Measurements from ENCODE around the gene SPATA13.

The SPATA13 gene

DNA sequence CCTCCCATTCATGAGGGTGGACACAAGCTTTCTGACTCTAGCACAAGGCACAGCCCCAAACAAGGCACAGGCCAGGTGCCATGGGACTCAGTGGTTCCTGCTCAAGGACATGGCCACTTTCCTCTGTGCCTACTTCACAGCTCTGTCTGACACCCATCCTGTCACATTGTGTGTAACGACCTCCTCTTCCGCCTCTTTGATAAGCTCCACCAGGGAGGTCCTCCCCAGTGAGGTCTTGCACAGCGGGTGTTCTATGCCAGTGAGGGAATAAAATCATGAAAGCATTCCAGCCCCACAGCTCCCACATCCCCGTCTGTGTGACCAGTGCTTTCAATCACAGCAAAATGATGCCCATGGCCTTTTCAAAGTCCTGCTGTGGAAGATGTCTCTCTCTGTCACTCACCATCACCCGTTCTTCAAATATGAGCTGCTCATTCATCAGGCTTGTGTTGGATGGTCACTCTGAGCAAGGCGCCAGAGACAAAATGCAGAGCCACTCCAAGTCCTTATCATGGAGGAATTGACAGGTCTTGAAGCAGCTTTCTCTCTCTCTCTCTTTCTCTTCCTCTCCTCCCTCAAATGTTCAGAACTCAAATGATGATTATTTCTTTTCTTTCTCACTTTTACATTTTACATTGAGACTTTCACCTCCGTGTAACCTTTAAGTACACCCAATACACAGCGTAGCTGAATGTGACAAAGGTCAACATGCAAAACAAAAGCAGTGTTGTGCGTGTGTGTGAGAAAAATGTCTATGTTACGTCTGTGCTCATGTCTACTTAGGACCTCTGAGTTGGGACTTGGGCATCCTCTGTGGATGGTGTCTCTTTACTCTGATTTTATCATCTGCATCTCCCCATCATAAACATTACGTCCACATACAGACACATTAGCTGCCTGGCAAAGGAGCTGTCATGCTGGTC lies 8.0 kb upstream of the SPATA13 start:
- TF ChIP-seq EGR1 (IDR thresholded peaks at IDR 0.05), result no peak
- TF ChIP-seq TCF12 (IDR thresholded peaks at IDR 0.05; ENCODE audit: low read depth), result no peak
- no peak for TF ChIP-seq FOXM1 (IDR thresholded peaks at IDR 0.05; ENCODE audit: borderline replicate concordance, low read depth)
- TF ChIP-seq USF1 (IDR thresholded peaks at IDR 0.05), result no peak

DNA sequence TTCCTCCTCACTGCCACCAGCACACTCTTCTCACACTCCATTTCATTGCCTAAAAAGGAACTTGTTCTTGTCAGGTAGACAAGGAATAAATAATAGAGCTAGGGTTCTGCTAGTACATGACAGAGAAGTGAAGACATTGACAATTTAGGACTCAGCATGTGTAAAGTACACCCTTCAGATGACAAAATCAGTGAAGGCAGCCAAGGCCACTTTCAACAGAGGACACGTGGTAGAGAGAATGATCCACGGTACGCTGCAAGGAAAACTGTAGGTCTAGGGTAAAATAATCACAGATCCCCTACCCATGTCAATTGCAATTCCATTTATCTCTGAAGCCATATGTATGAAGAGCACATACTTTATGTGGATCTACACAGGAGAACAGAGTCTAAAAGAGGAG lies 7.2 kb upstream of the SPATA13 start:
- TF ChIP-seq REST (IDR thresholded peaks at IDR 0.05; ENCODE audit: low read depth) (no peak), USF1 (IDR thresholded peaks at IDR 0.05) (no peak), CREB1 (IDR thresholded peaks at IDR 0.05; ENCODE audit: low read depth) (no peak), TCF12 (IDR thresholded peaks at IDR 0.05; ENCODE audit: low read depth) (no peak), ZBTB7A (IDR thresholded peaks at IDR 0.05; ENCODE audit: low read depth) (no peak), RAD21 (IDR thresholded peaks at IDR 0.05; ENCODE audit: low read depth) (no peak), YY1 (IDR thresholded peaks at IDR 0.05; ENCODE audit: low read depth) (no peak), EGR1 (IDR thresholded peaks at IDR 0.05) (no peak), FOXM1 (IDR thresholded peaks at IDR 0.05; ENCODE audit: borderline replicate concordance, low read depth) (no peak), EP300 (IDR thresholded peaks at IDR 0.05; ENCODE audit: borderline replicate concordance) (no peak), TAF1 (IDR thresholded peaks at IDR 0.05; ENCODE audit: low read depth) (no peak)
- TF ChIP-seq, protein P1, sequence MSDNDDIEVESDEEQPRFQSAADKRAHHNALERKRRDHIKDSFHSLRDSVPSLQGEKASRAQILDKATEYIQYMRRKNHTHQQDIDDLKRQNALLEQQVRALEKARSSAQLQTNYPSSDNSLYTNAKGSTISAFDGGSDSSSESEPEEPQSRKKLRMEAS (IDR thresholded peaks at IDR 0.05), result no peak

- TF ChIP-seq TCF12 (IDR thresholded peaks at IDR 0.05; ENCODE audit: low read depth), result no peak
- TF ChIP-seq TAF1 (IDR thresholded peaks at IDR 0.05; ENCODE audit: low read depth), result no peak
- TF ChIP-seq TEAD4 (IDR thresholded peaks at IDR 0.05), result no peak
- no peak for TF ChIP-seq ZBTB7A (IDR thresholded peaks at IDR 0.05; ENCODE audit: low read depth)
- TF ChIP-seq RAD21 (IDR thresholded peaks at IDR 0.05; ENCODE audit: low read depth), result no peak
- no peak for TF ChIP-seq CEBPB (IDR thresholded peaks at IDR 0.05)
- no peak for TF ChIP-seq EGR1 (IDR thresholded peaks at IDR 0.05)
- TF ChIP-seq NFIC (IDR thresholded peaks at IDR 0.05), result no peak
- TF ChIP-seq, protein P1 (IDR thresholded peaks at IDR 0.05), result no peak
- TF ChIP-seq CREB1 (IDR thresholded peaks at IDR 0.05; ENCODE audit: low read depth), result no peak
- TF ChIP-seq EP300 (IDR thresholded peaks at IDR 0.05; ENCODE audit: borderline replicate concordance), result no peak
- TF ChIP-seq REST (IDR thresholded peaks at IDR 0.05; ENCODE audit: low read depth), result no peak
- no peak for TF ChIP-seq FOXM1 (IDR thresholded peaks at IDR 0.05; ENCODE audit: borderline replicate concordance, low read depth)
- no peak for TF ChIP-seq USF1 (IDR thresholded peaks at IDR 0.05)
- TF ChIP-seq YY1 (IDR thresholded peaks at IDR 0.05; ENCODE audit: low read depth), result no peak
Measured at GRCh38 chr13:24153979-24154701, 6.4 kb upstream of the SPATA13 start.

DNA sequence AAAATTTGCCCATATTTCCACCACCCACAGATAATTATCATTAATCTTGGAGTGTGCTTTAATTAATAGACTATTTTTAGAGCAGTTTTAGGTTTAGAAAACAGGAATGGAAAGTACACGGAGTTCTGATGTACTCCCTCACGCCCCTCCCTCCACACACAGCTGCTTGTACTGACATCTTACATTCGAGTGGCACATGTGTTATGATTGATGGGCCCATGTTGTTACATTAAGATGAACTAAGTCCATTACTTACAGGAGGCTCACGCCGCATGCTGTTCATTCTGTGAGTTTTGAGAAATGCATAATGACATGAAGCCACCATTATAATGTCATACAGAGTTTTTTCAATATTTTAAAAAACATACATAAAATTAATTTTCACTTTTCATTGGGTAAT lies 1.2 kb upstream of the SPATA13 start:
- no peak for TF ChIP-seq YY1 (IDR thresholded peaks at IDR 0.05; ENCODE audit: low read depth)
- TF ChIP-seq EGR1 (IDR thresholded peaks at IDR 0.05), result no peak
- no peak for TF ChIP-seq REST (IDR thresholded peaks at IDR 0.05; ENCODE audit: low read depth)
- TF ChIP-seq USF1 (IDR thresholded peaks at IDR 0.05), result no peak
- no peak for TF ChIP-seq TAF1 (IDR thresholded peaks at IDR 0.05; ENCODE audit: low read depth)
